ENCODE data around the gene STAB2.
A peak's percentile ranks its signal among the peaks of the same experiment; 100 is the strongest.

DNA sequence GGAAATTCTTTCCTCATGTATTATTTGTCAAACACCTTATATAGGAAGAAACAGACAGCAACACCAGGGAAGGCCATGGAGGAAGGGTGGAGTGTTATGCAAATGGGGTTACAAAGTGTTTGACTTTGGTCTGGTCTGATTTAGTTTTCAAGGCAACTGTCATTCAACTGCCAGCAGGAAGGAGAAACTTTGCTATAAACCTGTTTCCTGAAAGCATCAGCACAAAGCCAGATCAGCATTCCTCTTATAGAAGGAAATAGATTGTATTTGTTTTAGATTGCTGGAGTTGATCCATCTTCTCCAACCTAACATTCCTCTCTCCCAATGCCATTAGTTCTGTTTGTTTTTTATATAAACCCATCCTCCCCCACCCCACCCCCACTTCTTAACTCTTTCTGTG, 65.7 kb downstream of the STAB2 start:
- TF ChIP-seq, protein P1, sequence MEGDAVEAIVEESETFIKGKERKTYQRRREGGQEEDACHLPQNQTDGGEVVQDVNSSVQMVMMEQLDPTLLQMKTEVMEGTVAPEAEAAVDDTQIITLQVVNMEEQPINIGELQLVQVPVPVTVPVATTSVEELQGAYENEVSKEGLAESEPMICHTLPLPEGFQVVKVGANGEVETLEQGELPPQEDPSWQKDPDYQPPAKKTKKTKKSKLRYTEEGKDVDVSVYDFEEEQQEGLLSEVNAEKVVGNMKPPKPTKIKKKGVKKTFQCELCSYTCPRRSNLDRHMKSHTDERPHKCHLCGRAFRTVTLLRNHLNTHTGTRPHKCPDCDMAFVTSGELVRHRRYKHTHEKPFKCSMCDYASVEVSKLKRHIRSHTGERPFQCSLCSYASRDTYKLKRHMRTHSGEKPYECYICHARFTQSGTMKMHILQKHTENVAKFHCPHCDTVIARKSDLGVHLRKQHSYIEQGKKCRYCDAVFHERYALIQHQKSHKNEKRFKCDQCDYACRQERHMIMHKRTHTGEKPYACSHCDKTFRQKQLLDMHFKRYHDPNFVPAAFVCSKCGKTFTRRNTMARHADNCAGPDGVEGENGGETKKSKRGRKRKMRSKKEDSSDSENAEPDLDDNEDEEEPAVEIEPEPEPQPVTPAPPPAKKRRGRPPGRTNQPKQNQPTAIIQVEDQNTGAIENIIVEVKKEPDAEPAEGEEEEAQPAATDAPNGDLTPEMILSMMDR (IDR thresholded peaks at IDR 0.05): no peak
- no peak for TF ChIP-seq POLR2A (IDR thresholded peaks at IDR 0.05)
- peak in 1 of 3 donors; percentile 28 for TF ChIP-seq POLR2AphosphoS5 (IDR thresholded peaks at IDR 0.05)
- no peak for TF ChIP-seq EP300 (IDR thresholded peaks at IDR 0.05)
